ENCODE data around the gene CATSPERD.
A peak's percentile ranks its signal among the peaks of the same experiment; 100 is the strongest.

CATSPERD gene, protein sequence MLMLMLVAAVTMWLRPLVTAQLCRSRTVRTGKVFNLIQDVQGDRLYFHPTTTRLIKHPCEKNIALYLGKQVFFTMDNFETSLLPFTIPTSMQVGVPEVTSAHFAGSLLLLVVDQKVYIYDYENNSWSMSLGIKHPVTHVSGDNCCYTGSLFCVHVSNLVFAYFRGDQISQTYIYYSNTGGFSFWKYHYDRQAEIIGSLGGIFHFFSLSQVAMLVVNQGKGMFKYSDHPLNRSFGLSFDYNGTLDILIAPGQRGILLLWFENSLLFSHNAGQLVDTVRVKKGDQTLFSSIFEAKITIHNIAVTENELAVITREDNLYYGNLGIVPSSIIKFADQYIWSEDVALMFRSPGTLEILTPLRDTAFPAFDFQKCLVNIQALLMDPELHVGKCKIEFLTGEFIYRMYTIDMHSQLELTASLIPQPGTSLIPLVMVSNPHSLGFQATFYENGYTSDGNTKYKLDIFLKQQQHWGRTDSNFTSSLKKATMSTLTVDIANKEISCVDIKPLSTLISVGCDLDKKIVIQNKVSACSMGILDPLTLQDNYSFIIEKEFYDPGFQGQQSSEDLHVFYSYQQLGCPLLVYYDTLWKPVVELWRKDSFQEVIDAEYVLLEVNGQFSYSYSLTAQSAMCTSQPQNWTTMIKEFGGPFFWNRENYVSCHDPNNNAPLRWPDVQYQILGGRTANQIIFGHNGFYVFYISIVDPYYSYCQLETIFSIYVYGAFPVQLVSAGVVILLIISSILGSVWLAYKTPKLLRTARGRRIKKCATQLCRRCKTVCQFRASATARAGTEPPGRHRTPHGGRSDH

DNA sequence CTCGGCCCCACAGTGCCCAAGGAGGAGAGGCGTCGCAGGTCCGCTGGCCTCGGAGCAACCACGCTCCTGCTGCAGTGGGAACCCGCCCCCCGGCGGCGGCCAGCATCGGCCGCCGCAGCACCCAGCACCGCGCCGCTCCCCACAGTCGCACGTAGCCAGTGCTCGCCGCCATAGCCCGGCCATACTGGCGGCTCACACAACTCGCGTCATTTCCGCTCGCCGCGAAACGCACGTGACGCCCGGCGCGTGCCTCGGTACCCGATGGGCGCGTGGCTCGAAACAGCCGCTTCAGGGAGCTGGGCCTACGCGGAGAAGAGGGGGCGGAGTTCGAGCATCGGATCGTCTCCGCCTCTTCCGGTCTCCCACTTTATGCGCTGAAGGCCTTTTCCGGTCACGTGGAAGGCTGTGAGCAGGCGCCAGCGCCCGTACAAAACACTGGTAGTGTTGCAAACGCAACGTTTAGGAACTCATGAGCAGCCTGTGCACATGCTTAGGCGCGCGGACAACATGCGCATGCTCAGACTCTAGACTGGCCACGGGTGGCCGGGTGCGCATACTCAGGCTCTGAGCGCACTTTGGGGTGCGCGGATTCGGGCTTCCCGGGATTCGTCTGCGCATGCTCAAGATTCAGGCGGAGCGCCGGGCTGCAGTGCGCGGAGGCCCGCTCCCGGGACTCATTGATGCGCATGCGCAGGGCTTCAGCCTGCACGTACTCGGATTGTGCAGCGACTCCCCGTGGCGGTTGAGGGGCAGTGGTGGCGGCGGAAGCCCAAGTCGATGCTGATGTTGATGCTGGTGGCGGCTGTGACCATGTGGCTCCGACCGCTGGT, at the start of gene CATSPERD, which contains the start of gene LONP1:
TSS of gene CATSPERD (plus strand) at position 677 of the 830 bp plus-strand sequence. CDS start at position 778, 101 bp downstream.
TSS of gene LONP1 (minus strand) at position 186 of the 830 bp plus-strand sequence. CDS start at position 172, 14 bp downstream.
- peak; percentile 99 for DNase-seq (ENCODE audit: low read depth)

DNA sequence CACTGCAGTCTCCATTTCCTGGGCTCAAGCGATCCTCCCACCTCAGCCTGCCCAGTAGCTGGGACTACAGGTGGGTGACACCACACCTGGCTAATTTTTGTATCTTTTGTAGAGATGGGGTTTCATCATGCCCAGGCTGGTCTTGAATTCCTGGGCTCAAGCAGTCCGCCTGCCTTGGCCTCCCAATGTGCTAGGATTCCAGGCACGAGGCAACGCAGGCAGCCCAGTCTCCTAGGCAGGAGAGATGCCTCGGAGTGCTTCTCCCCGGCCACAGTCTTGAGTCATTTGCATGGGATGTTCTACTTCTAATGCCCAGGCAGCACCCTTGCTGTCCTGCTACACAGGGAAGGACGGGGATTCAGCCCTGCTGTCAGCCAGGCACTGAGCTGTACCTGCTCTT, 48.8 kb upstream of the CATSPERD start:
- no peak for DNase-seq (ENCODE audit: low read depth)

DNA sequence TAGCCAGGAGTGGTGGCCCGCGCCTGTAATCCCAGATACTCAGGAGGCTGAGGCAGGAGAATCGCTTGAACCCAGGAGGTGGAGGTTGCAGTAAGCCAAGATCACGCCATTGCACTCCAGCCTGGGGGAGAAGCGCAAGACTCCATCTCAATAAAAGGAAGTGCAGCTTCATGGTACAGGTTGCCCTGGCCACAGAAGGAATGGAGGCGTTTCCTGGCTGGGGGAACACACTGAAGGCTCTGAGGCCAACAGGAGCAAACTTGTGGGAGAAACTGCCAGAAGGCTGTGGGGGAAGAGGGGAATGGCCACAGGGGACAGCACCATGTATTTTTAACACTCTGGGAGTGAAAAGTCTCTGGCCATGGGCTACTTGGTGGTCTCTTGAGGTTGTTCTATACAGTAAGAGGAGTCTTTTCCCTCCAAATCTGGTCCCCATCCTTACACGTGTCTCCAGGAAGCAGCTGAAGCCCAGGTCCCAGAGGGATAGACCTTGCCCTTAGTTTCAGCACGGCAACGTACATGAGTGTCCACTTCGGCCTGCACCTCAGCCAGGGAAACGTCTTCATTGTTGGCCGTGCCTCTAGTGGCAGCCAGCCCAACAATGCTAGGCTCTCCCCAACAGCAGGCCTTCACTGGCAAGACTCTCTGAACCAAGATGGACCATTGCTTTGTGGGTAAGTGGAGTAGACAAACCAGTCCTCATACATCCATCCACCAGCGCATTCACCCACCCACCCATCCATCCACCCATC, 47.6 kb upstream of the CATSPERD start:
- DNase-seq (ENCODE audit: low read depth): no peak

DNA sequence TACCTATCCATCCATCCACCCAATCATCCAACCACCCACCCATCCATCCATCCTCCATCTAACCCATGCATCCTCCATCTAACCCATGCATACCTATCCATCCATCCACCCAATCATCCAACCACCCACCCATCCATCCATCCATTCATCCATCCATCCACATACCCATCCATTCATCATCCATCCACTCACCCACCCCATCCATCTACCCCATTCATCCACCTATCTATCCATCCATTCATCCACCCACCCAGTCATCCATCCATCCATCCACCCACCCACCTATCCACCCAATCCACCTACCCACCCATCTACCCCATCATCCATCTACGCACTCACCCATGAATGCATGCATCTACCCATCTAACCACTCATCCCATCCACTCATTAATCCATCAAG, 46.7 kb upstream of the CATSPERD start:
- DNase-seq (ENCODE audit: low read depth): no peak

DNA sequence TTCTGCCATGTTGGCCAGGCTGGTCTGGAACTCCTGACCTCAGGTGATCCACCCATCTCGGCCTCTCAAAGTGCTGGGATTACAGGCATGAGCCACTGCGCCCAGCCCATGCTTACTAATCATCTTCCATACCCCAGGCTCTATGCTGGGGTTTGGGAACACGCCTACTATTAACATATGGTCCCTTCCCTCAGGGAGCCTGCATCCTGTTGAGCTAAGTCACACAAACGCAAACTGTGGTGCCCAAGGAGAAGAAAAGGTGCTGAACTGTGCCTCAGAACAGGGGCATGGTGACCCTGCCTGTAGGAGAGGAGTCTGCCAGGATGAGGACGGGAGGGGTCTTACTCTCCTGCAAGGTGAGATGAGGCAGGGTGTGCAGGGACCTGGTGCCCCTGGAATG, 45.7 kb upstream of the CATSPERD start:
- no peak for DNase-seq (ENCODE audit: low read depth)

DNA sequence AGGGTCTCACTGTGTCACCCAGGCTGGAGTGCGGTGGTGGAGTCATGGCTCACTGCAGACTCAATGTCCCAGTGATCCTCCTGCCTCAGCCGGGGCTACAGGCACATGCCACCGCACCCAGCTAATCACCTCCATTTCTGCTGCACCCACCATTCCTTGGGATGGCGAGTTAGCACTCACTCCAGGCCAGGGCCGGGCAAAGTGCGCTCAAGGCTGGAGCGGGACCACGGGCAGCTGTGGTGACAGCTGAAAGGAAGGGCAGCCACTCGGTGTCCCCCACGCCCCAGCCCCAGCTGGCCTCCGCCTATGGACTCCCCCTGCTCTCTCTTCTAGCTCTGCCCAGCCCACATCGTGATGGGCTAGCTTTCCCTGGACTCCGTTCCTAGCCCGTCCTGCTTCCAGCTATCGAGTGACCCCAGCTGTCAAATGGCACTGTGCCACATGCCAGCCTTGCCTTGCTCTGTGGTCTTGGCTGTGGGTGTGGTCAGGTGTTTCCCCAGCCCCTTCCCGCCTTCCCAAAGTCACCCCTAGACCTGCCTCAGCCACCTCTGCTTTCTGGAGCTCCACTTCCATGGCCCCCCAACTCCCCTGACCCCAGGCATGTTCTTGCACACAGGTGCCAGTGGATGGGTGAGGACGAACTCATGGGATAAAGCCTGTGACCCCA, 44.2 kb upstream of the CATSPERD start:
- DNase-seq (ENCODE audit: low read depth): no peak

DNA sequence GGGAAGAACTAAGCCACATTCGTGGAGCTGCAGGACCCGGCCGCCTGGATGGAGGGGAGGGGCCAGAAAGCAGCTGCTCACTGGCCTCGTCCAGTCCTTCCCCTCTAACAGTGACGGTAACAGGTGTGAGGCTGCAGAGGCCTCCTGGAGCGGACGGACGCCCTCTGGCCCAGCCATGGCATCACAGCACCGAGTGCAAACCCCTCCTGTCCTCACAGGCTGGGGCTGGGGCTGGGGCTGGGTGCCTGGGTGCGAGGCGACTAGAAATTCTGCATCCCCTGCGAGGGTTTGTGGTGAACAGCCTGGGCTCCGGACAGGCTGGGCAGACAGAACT, 43.7 kb upstream of the CATSPERD start:
- no peak for DNase-seq (ENCODE audit: low read depth)

DNA sequence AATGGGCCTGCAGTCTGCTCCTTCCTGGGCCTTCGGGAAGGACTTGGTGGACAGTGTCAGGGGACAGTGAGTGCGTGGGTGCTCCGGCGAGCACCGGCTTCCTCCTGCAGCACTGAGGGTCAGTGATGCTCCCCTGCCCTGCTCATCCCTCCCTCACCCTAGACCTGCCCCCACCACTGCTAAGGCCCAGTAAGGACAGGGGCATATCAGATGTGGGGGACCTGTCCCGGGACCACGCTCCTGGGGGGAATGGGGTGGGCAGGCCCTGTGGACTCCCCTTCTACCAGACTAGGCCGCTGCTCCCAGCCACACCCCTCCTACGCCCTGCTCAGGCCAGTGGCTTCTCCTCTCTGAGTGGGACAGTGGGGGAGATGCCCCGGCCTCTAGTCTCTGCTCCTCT, 43.3 kb upstream of the CATSPERD start:
- no peak for DNase-seq (ENCODE audit: low read depth)

DNA sequence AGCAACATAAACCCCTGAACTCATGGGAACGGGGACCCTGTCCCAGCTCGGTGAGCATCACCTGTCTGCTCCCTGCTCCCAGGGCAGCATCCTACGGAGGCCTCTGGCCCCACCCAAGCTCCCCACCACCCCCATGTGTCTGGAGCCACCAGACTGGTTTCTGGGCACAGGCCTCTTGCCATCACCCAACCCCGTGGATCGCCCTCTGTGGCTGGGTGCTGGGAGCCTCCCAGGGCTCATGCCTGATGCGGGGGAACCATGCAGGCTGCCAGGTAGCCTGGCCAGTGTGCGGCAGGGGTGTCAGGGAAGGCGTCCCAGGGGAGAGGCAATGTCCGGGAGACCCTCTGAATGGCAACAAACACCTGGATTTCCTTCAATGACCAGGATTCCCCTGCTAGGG, 42.9 kb upstream of the CATSPERD start:
- DNase-seq (ENCODE audit: low read depth): no peak

DNA sequence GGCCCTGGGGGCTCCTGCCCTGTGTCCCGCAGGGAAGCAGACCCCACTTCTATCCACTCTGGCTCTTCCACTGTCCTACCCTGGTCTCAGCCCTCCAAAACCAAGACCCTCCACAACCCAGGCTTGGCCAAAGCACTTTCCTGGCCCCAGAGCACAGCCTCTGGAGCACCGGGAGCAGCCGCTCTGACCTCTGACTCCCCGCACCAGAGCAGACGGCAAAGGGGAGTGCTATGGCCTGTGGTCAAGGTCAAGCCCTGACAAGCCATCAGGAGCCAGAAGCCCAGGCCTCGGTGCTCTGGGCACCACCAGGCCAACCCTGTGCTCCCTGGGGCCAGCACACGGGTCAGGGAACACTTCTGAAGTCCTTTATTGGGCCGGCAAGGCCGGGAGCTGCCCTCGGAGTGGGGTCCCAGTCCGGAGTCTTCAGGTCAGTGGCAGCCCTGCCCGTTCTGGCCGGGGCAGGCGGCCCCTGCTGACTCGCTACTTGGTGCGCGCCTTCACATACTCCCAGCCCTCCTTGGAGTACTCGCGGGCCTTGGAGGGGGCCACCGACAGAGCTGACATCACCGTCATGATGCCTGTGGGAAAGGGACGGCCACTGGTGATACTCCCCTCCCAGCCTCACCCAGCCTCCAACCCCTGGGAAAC, 42.2 kb upstream of the CATSPERD start:
- no peak for DNase-seq (ENCODE audit: low read depth)

DNA sequence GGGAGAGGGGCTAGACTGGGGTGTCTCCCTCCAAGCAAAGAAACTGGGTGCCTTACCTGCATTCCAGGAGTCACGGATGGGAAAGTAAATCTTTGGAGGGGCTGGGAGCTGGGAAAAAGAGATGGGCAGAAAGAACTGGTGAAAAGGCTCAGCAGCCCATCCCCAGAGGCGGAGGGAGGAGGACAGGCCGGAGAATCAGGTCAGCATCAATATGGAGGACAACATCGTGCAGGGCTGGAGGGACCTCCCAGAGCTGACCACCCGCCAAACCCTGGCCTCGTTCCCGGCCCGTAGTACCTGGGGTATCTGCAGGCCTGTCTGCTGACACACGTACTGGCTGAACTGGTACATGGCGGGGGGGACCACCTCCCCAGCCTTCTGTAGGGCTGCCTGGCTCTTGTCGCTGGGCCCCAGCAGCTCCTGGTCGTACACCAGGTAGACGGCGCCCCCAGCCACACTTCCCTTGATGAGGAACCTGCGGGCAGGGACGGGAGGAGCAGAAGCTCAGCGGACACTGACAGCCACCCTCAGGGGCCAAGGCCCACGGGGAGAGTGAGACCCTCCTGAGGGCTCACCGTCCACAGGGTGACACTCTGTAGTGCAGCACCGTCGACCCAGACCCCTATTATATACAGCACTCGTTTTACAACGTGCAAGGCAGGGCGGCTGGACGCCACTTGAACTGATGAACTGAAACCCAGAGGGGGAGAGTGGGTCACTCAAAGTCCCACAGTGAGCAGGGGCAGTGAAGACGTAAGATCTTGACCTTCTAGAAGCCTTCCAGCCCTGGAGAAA, 41.0 kb upstream of the CATSPERD start:
- no peak for DNase-seq (ENCODE audit: low read depth)

DNA sequence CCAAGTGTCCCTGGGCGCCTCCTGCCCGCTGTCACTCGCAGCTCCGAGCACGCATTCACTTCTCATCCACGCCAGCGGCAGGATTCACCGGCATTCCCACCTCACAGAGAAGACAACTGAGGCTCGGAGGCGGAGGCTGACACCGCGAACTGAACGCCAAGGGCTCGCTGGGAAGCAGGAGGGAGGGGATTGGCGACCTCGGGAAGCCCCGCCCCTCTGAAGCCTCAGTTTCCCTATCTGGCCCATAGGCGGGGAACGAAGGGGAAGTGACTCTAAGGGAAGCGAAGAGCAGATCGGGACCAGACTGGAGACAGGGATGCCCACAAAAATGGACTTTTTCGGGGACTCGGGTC, 40.4 kb upstream of the CATSPERD start:
- DNase-seq (ENCODE audit: low read depth): peak; percentile 45

DNA sequence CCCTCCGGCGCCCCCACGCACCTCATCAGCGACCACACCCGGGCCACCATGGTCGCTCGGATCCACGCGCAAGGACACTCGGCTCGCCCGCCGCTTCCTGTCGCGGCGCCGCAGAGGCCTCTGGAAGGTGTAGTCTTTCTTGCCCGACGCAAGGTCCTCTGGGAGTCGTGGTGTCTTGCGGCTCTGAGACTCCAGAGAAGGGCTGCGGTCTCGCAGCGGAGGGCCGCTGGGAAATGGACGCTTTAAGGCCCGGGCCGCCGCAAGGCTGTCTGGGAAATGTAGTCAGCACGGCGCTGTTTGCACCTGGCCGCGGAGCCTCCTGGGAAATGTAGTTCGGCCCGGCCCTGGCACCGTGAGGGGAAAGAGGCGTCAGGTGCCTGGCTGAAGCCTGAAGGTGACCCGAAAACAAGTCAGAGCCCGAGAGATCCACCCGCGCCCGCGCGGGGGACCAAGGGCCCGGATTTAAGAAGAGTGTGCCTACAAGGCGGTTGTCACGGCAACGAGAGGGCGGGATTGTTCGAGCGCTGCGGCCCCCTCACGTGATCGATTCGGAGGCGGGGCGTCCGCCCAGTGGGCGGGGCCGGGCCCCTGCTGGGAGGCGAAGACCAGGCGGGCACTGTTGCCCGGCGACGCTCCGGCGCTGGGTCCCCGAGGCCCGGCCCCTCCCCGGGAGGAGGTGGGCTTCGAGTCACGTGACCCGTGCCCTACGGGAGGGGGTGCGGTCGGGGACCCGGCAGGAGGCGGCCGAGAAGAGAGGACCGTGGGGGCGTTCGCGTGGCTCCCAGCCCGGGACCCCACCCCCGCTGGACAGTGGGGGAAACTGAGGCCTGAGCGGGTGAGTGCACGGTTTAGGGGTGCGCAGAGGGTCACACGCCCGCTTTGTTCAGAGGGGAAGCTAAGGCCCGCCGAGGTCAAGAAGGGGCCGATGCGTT, 39.7 kb upstream of the CATSPERD start, which contains the start of the genes HSD11B1L and MICOS13:
TSS of gene HSD11B1L (plus strand) at position 591 of the 932 bp plus-strand sequence. CDS start 3,806 bp downstream, outside the sequence.
TSS of gene MICOS13 (minus strand) at position 80 of the 932 bp plus-strand sequence. CDS start at position 50, 30 bp downstream.
- DNase-seq (ENCODE audit: low read depth): peak; percentile 99

DNA sequence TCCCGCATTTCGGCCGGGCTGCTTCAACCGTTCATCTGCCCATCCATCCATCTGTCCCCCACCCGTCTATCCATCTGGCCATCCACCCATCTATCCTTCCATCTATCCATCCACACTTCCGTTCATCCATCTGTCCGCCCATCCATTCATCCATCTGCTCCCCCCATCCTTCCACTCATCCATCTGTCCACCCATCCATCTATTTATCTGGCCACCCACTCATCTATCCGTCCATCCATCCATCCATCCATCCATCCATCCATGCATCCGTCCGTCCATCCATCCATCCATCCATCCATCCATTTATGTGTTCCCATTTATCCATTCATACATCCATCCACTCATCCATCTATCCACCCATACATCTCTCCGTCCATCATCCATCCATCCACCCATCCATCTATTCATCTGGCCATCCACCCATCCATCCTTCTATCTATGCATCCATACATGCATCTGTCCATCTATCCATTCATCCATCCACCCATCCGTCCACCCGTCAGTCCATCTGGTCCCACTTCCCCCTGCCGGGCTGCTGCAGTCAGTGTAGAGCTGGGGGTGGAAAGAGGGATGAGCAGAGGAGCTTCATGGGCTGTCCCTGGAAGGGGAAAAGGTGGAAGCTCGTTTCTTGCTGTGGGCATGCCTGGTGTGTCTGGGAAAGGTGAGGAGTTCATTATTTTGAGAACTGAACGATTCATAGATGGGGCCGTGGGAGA, 38.9 kb upstream of the CATSPERD start:
- DNase-seq (ENCODE audit: low read depth): no peak

DNA sequence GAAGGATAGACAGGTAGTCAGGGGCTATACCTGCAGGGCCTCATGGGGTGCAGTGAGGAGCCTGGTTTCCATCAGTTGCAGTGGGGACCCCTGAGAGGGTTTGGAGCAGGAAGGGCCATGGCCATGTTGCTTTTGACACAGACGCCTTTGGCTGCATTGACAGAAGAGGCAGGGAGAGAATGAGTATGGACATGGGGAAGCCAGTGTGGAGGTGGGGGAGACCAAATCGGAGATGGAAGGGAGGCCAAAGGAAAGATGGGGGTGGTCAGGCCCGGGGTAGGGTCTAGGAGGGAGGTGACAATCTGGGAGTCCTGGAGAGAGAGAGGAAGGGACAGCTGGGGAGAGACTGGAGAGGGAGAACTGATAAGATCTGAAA, 38.3 kb upstream of the CATSPERD start:
- DNase-seq (ENCODE audit: low read depth): no peak

DNA sequence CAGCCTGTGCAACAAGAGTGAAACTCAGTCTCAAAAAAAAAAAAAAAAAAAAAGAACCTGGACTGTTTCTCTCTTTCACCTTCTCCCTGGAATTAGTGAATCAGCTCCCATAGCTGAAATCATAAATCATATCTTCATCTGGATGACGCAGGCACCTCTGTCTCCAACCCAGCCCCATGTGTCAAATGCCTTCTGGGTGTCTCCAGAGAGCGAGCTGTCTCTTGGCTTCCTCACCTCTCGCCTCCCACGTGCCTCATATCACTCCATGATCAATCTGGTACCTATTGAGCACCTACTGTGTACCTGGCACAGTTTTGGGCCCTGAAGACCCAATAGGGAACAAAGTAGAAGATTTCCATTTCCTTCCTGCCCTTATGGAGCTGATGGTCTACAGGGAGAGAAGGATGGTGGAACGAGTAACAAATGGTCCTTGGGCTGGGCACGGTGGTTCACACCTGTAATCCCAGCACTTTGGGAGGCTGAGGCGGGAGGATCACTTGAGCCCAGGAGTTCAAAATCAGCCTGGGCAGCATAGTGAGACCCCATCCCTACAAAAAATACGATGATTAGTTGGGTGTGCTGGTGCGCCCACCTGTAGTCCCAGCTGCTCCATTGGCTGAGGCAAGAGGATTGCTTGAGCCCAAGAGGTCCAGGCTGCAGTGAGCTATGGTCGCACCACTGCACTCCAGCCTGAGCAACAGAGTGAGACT, 37.1 kb upstream of the CATSPERD start:
- no peak for DNase-seq (ENCODE audit: low read depth)

Measured in EH (cell line).